NCI-H510A treated with DMSO at 0.1 percent for 48 hours (cell line): ENCODE measurements around the gene TTPAL.

ENCODE experiments used
- DNase-seq: peaks from one replicate; lab custom pipeline; 2025; lab: John Stamatoyannopoulos, UW

Gene TTPAL

GRCh38 chr20:44496976-44497375 is 21.3 kb downstream of the TTPAL start:
- no peak for DNase-seq

GRCh38 chr20:44497761-44498160 is 22.1 kb downstream of the TTPAL start:
- DNase-seq = no peak

- no peak for DNase-seq
Measured at GRCh38 chr20:44500221-44500620, 24.5 kb downstream of the TTPAL start.

- no peak for DNase-seq
Measured at GRCh38 chr20:44501448-44501847, 25.8 kb downstream of the TTPAL start.

GRCh38 chr20:44502968-44503367 is 27.3 kb downstream of the TTPAL start:
- DNase-seq = no peak

GRCh38 chr20:44504402-44505307 is 29.0 kb downstream of the TTPAL start:
- no peak for DNase-seq

GRCh38 chr20:44509762-44510161 is 34.1 kb downstream of the TTPAL start:
- no peak for DNase-seq

- DNase-seq = no peak
Measured at GRCh38 chr20:44513871-44514270, 38.2 kb downstream of the TTPAL start.

GRCh38 chr20:44516491-44516890 is 40.8 kb downstream of the TTPAL start:
- DNase-seq = no peak

- DNase-seq = no peak
Measured at GRCh38 chr20:44517454-44517853, 41.8 kb downstream of the TTPAL start.

- no peak for DNase-seq
Measured at GRCh38 chr20:44518248-44518647, 42.6 kb downstream of the TTPAL start.

GRCh38 chr20:44520881-44521280 is 45.2 kb downstream of the TTPAL start:
- DNase-seq = no peak

GRCh38 chr20:44521484-44522481 is 46.1 kb downstream of the TTPAL start, which contains the start of gene SERINC3:
SERINC3 (minus strand) TSS chr20:44522070; CDS start chr20:44521951, 119 bp downstream.
- DNase-seq = peak; percentile 83

- DNase-seq = no peak
Measured at GRCh38 chr20:44522841-44523240, 47.2 kb downstream of the TTPAL start.

GRCh38 chr20:44523746-44524145 is 48.1 kb downstream of the TTPAL start:
- DNase-seq = no peak

GRCh38 chr20:44526129-44526528 is 50.5 kb downstream of the TTPAL start:
- no peak for DNase-seq

- no peak for DNase-seq
Measured at GRCh38 chr20:44527716-44528199, 52.1 kb downstream of the TTPAL start.

- no peak for DNase-seq
Measured at GRCh38 chr20:44528309-44528708, 52.6 kb downstream of the TTPAL start.

GRCh38 chr20:44532259-44532980 is 56.7 kb downstream of the TTPAL start:
- no peak for DNase-seq

- DNase-seq = no peak
Measured at GRCh38 chr20:44532981-44533331, 57.3 kb downstream of the TTPAL start.

GRCh38 chr20:44533928-44534327 is 58.3 kb downstream of the TTPAL start:
- no peak for DNase-seq

- DNase-seq = no peak
Measured at GRCh38 chr20:44536175-44536574, 60.5 kb downstream of the TTPAL start.
